Stimulated activated CD4-positive, alpha-beta T cell treated with anti-CD3 and anti-CD28 coated beads, TNF-alpha, amount 100 ng/mL, for 48 hours (primary cell): ENCODE results near the gene SLC25A21.

Source experiments
- DNase-seq, 3 donors: peaks; one replicate each; pipeline ENCODE4 v3.0.0-alpha.2; 2020; ENCODE audit warnings: low read depth in 3 of 3

Gene SLC25A21

DNA sequence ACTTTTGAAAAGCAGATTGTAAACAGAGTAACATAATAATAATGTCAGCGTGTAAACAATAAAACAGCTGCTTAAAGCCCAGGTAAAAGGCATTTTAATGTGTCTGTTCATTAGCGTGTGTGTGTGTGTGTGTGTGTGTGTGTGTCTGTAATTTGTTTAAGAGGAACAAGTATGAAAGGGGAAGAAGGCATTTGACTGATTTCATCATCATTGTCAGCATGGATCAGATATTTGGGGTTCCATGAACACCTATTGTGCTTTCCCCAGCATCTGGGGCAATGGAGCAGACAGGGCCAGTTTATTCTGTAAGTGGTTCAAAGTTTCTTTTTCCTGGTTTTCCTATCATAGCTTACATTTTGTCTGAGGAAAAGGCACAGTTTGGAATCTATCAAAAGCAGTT, 28.9 kb downstream of the SLC25A21 start:
- no peak for DNase-seq

DNA sequence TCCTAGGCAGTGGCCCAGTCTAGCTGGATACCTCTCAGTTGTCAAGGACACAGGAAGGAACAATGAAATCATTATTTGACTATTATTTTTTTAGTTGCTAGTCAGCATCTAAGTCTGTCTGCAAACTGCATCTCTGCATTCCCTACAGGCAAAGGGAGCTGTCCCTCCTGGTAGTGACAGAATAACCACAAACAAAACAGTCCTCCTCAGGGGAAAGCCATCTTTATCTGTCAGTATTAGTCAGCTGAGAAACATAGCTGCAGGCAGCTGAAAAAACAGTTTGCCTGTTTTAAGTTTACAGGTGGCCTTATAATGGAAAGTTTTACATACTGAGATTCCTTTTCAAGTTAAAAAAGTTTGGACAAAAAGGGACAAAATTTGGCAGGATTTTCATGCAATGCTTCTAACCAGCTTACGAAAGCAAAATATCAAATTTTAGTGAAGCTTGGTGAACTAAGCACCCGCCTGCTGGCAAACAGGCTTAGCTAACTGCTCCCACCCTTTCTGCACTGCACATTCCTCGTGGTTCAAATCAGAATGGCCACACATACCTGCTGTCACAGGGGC, 29.5 kb downstream of the SLC25A21 start:
- DNase-seq: no peak

DNA sequence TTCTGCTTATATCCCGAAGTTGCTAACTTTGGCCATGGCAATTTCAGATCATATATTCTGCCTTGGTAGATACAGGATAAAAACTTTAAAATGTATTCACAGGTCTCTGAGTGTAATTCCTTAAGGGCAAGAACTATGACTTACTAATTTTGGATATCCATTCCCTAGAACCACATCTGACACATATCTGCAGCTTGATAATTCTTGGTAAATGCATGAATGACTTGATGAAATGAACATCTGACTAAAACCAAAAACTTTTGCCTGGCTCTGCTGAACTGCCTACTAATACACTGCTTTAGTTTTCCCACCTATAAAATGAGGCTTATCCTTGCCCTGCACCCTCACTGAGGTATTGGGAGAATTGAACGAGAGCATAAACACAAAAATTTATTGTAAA, 32.2 kb downstream of the SLC25A21 start:
- DNase-seq: no peak

DNA sequence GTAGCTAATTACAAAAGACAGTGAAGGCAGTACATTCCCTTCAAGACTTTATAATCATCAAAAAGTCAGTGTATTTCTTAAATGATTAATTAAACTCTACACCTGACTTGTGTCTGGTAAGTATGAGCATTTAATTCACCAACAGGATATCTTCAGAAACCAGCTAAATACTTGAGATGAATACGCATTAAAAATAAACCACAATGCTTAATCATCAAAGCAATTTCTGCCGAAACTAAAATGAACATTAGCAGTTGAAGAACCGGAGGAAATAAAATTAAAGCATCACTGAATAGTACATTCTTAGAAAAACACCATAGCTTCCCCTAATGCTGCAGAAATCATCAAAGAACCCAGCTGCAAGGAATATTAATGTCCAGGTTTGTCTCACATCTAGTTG, 32.7 kb downstream of the SLC25A21 start:
- DNase-seq: no peak

DNA sequence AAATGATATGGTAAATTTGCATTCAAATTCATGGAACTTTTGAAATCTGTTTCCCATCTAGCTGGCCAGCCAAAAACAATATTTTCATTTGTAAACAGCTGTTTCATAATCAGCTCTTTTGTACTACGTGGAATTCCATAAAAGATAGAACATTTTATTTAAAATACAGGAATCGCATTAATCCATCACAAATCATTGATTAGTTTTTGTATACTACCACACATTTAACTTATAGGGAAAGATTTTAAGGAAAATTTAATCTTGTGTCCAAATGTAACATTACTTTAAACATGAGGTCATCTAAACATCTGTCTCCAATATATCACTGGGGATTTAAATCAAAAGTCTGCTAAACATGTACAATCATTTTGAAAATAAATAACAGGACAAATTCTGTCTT, 33.5 kb downstream of the SLC25A21 start:
- no peak for DNase-seq

DNA sequence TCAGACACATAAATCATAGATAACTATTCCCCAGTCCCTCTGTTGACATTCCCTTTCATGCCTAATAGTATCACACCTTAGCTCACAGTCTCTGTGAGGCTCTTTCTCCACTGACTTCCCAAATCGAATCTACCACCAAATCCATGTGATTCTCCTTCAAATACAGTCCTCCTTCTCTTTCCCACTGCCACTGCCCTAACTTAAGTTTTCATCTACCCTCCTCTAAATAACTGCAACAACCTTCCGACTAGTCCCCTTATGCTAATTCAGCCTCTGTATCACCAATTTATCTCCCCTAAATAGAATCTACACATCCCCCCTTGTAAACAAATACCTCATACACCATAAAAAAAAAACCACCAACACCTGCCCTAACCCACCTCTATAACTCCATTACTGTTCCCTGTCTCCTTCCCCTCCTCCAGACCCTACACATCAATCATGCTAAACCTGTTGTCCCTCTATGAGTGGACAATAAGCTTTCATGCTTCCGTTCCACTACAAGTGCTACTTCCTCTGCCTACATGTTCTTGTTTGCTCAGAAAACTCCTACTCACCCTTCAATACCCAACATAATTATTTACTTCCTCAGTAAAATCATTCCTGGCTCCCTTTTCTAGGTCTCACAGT, 39.0 kb downstream of the SLC25A21 start:
- no peak for DNase-seq

DNA sequence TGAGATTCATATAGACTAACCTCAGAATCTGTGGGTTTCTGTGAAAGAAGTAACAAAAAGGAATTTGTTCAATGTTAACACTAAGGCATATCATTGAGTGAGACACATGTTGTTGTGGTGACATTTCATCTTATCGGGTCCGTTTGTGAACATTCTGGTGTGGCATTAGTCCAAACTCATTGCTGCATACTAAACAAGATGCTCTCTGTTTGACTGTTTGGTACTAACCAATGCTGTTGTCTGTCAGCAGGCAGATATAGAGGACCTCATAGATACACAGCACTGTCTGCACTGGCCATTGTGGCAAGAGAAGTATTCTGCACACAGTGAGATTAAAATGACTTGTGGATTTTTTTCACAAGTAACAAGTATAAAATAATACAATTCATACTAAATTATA, 41.2 kb downstream of the SLC25A21 start:
- DNase-seq: no peak

DNA sequence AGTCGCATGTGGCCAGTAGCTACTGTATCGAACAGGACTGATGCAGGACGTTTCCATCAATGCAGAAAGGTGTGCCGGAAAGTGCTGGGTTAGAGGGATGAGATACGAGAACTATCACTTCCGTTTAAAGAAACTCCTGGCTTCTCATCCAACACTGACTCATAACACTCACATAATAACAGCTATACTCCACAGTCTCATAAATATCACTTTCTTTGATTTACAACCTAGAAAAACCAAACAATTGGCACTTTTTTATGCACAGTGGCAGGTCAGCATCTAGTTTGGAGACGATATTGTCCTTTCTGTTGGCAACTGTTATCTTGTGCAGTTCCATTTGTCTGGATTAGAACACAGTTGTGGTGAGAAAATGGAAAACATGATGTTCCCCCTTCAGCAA, 43.4 kb downstream of the SLC25A21 start:
- no peak for DNase-seq

DNA sequence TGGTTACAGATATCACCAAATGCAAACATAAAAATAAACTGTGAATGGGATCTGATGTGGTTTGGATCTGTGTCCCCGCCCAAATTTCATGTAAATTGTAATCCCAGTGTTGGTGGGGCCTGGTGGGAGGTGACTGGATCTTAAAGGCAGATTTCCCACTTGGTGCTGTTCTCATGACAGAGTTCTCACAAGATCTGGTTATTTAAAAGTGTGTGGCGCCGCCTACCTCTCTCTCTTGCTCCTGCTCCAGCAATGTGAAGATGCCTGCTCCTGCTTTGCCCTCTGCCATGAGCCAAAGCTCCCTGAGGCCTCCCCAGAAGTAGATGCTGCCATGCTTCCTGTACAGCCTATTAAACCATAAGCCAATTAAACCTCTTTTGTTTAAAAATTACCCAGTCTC, 47.8 kb downstream of the SLC25A21 start:
- DNase-seq: no peak

DNA sequence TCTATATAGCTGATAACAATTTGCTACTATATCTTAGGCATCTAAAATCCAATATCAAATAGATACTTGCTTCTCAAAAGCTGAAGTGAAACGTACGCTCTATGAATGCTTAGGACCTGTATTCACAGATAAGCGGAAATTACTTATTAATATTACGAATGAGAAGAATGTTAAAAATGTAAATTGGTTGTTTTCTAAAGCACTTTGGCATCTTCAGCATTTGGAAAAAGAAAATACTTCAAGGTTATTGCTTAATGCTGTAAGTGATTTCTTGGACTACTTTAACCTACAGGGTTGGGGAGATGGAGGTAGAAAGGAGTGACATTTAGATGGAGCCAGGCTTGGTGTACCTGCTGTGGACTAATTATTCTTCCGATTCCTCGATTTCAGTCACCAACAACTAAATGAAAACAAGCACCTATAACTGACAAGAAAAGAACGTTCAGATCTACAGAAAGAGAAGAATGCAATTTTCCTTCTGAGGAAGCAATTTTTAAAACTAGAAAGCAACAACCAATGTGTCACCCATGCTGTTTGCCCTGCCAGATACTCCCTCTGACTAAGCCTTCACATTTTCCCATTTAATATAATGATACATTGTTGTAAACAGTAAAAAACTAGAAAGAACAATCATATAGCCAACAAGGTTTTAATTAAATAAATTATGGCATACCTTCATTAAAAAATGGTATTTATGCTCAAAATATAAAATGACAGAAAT, 49.3 kb downstream of the SLC25A21 start:
- no peak for DNase-seq

DNA sequence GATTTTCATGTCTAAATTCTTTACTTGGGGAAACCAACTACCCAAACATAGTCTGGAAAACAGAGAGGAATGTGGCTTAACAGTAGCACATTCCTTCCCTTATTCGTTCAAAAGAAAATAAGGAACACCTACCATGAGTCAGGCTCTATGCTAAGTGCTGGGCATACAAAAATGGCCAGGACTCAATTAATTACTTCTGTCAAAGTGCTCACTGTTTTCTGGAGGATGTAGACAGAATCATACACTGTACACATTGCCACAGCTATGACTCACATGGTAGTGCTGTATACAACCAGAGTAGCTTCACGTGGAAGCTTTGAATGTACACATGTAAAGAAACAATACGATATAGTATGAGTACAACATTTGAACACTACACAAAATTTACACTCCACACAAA, 50.1 kb downstream of the SLC25A21 start:
- DNase-seq: no peak

DNA sequence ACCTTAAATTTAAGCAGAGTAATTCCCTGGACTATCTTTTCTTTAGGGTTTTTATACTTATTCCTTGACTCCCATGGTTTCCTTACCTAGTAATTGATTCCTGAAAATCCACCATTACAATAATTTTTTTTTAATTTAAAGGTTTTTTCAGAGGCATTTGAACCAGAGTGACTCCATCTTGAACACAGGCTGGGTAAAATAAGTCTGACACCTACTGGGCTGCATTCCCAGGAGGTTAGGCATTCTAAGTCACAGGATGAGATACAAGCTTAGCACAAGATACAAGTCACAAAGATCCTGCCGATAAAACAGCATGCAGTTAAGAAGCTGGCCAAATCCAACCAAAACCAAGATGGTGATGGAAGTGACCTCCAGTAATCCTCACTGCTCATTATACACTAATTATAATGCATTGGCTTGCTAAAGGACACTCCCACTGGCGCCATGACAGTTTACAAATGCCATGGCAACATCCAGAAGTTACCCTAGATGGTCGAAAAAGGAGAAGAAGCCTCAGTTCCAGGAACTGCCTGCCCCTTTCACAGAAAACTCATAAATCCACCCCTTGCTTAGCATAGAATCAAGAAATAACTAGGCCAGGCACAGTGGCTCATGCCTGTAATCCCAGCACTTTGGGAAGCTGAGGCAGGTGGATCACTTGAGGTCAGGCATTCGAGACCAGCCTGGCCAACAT, 53.6 kb downstream of the SLC25A21 start:
- no peak for DNase-seq

DNA sequence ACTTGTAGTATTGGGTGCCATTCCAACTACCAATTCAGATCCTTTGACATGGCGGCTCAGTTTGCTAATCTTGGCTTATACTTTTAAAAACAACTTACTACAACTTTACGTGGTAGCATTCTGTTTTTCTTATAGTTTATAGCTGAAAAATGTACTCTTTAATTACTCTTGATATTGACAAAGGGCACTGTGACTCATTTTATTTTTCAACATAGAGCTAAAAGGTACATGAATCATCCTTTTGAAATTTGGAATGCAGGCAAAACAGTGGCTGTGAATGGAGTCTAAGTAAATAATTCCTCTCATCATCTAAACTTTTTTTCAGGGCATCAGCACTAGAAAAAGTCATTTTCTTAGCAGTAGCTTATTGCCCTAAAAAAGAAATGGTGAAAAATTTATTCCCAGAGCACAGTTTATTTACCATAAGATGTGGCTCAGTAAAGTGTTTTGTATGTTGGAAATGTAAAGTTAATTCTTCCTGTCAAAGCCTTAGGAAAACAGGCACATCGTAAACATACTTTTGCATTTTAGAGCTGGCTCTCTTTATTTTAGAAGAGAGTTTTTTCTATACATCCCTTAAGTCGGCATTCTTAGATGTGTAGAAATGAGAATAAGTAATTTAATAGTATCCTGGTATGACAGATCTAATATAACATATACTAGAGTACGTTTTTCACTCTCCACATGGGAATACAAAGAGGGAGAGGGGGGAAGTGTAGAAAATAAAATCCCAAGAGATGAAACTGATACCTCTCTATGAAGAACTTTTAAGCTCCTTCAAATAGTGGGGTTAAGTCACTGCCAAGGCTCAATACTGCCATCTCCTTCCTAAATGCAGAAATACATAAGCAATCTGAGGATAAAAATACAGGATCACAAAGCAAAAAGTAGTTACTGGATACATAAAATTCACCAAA, 55.2 kb downstream of the SLC25A21 start:
- DNase-seq: no peak

DNA sequence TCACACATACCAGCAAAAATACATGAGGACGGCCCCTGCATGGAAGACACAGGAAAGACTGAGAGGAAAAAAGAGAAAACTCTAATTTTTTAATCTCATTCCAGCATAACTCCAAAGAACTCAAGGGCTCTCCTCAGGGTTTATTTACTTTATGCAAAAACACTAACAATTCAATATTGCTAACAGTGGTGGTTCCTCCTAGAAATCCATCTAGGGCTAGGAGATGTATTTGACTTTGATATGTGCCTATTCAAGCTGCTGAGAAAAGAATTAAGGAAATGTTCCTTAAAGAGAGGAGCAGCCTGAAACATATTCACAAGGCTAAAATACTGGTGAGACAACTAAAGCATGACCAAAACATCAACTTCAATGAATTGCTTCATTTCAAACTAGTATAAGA, 57.0 kb downstream of the SLC25A21 start:
- DNase-seq: no peak

DNA sequence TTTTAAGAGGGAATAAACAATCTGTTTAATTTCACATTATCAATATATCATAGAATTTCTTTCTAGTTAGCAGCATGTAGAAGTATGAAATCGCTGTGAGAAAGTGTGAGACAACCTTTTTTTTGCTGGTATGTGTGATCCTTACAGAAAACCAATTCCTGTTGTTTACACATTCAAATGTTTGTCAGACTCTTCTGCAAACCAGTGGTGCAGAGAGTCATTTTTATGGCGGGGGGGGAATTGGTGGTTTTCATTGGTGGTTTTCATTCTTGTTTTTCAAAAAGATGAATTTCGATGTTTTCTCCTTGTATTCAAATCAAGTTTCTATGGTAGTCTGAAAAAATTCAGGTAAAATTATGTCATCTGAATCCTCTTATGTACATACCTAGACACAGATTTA, 57.8 kb downstream of the SLC25A21 start:
- no peak for DNase-seq

DNA sequence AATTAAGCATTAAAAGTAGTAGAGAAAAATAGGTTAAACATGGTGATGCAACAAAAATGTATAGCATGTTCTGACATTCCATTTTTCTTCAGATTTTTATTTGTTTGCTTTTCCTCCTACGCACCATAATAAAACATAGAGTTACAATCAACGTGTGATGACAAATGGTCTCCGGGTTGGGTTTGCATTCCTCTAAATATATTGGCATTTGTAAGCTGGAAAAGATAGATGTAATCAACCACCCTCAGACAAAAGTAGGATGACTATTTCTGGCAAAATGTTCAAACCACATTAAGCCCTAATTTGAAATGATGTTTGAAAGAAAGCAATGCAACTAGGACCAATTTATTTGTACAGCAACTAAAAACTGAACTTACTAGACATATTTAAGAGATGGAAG, 58.4 kb downstream of the SLC25A21 start:
- DNase-seq: no peak

DNA sequence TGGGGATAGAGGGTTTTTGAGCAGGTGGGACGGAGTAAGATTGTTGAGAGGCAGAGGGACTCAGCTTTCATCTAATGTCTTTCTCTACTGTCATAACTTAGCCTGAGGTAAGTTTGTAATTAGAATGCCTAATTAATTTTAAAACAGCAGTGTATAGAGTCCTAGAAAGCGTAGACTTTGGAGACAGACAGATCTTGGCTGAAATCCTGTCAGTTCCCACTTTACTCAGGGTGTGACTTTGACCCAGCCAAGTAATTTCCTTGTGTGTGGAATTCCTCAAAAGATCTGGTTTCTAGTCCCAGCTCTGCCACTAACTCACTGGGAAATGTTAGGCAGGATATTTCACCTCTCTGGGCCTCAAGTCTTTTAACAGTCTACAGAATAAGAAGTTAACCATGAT, 74.3 kb downstream of the SLC25A21 start:
- no peak for DNase-seq

DNA sequence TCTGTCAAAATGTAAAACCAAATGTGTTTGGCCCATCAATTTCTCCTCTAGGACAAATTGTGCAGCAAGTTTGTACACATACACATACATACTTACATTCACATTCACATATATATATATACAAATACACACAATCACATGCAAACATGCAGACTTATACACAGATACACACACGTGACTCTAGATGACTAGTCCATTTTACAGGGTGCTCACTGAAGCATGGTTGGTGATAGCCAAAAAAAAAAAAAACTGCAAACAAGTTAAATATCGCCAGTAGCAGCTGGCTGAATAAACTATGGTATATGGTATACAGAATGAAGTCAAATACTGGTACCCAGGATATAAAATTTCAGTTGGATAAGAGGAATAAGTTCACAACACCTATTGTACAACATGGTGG, 77.9 kb downstream of the SLC25A21 start:
- DNase-seq: no peak

DNA sequence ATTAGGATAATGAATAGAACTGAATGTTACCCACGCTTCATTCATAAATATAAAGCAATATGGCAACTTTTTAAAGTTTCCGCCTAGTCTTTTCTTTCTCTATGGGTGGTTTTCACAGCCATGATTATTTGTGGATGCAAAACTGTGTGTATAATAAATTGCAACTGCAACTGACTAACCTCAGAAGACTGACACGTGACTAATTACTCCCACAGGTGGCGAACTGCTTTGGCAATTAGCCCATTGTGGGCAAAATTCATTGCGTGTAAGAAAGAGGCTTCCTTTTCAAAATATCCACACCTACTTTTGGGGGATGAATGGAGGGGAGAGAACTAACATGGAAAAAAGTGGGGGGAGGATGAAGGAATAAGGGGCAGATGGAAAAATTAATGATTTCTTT, 79.0 kb downstream of the SLC25A21 start:
- no peak for DNase-seq

DNA sequence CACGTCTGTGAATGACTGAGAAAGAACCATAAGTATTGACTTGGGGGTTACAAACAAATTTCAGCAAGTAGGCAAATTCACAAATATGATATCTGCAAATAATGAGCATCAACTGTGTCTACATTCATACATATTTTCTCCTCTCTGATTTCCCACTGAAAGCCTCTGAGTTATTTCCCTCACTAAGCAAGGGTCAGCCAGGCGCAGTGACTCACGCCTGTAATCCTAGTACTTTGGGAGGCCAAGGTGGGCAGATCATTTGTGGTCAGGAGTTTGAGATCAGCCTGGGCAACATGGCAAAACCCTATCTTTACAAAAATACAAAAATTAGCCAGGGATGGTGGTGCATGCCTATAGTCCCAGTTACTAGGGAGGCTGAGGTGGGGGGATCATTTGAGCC, 80.8 kb downstream of the SLC25A21 start:
- DNase-seq: no peak

DNA sequence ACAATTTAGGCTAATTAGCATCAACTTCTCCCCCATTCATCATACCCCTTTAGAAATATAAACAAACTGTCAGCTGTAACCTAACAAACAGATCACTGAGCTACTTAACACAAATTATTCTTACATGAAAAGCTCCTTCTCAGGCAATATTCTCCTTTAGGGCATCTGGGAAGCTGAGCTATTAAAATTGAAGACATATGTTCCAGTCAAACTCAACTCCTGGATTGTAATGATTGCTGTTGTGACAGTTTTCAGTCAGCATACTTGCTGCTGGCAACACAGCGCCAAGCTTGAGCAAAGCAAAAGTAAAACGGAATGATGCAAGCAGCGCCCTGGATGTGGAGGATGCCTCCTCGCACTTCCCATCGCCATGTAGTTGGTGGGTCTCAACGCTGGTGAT, 82.4 kb downstream of the SLC25A21 start:
- DNase-seq: no peak

DNA sequence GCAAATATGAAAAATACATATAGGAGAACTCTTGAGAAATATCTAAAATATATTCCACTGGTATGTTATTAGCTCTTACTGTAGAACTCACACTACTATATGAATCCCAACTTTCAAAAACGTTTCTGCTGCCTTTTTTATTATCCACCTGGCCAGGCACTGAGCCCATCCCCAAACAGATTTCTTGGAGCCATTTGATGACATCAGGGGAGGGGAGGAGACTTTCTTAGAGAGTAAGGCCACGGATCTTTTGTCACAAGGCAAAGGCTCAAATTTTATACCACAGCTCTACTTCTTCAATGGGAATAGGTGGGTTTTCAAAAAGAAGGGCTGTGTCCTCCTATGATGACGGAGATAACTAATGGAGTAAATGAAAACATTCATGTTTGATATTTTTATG, 83.0 kb downstream of the SLC25A21 start:
- DNase-seq: no peak
